Common myeloid progenitor, CD34-positive (primary cell): Measurements from ENCODE around the gene APOA4.

Source experiments
- CTCF ChIA-PET: fragments of 350-600 bp; sonication (Branson Sonifier 250); formaldehyde crosslinking; loops from one replicate; lab custom pipeline; 2021; ENCODE audit warnings: antibody characterized with exemption; lab: Charles Lee
- POLR2A ChIA-PET: fragments of 350-600 bp; sonication (Branson Sonifier 250); formaldehyde crosslinking; loops from one replicate; lab custom pipeline; 2021; ENCODE audit warnings: antibody characterized with exemption; lab: Charles Lee
- DNase-seq, 3 donors: peaks; one replicate each; pipeline versions ENCODE4 v3.0.0 to v3.0.0-alpha.2; 2013
- H3K27ac ChIP-seq, 2 experiments: 1 replicate in 1 of 2; 2 replicates in 1 of 2; pipeline ENCODE4 v1.7.0; 2013; ENCODE audit warnings: inconsistent platforms in 2 of 2, low read length in 2 of 2, mild to moderate bottlenecking in 2 of 2, low read depth in 1 of 2, moderate library complexity in 1 of 2; ENCODE audit not compliant: severe bottlenecking in 2 of 2, insufficient read depth in 1 of 2, poor library complexity in 1 of 2
- H3K27me3 ChIP-seq, 5 experiments: replicated peaks in 2 of 5; 1 replicate in 3 of 5; 2 replicates in 2 of 5; pipeline versions ENCODE4 v1.6.1 to v1.7.0; 2013; ENCODE audit warnings: low read length in 4 of 5, mild to moderate bottlenecking in 2 of 5, moderate library complexity in 2 of 5, inconsistent platforms in 1 of 5; ENCODE audit not compliant: insufficient read depth in 5 of 5, control insufficient read depth in 4 of 5
- H3K36me3 ChIP-seq, 4 experiments: 1 replicate in 2 of 4; 2 replicates in 2 of 4; pipeline versions ENCODE4 v1.6.1 to v1.7.0; 2013; ENCODE audit warnings: low read length in 3 of 4, control low read depth in 1 of 4, mild to moderate bottlenecking in 1 of 4; ENCODE audit not compliant: control insufficient read depth in 4 of 4, insufficient read depth in 4 of 4
- H3K4me1 ChIP-seq, 4 experiments: 1 replicate in 3 of 4; 2 replicates in 1 of 4; pipeline versions ENCODE4 v1.6.1 to v1.7.1; 2013; ENCODE audit warnings: low read length in 3 of 4, mild to moderate bottlenecking in 3 of 4, control low read depth in 1 of 4, inconsistent platforms in 1 of 4, moderate library complexity in 1 of 4; ENCODE audit not compliant: control insufficient read depth in 4 of 4, insufficient read depth in 4 of 4; ENCODE audit errors: control extremely low read depth in 1 of 4
- H3K4me3 ChIP-seq, 7 experiments: 1 replicate in 4 of 7; 2 replicates in 3 of 7; pipeline versions ENCODE4 v1.5.1 to v1.7.0; 2013; ENCODE audit warnings: mild to moderate bottlenecking in 7 of 7, low read length in 6 of 7, moderate library complexity in 6 of 7, inconsistent platforms in 2 of 7, low read depth in 2 of 7, control low read depth in 1 of 7; ENCODE audit not compliant: insufficient read depth in 4 of 7, control insufficient read depth in 1 of 7; ENCODE audit errors: extremely low read depth in 1 of 7
- H3K9me3 ChIP-seq, 5 experiments: 1 replicate in 4 of 5; 2 replicates in 1 of 5; pipeline versions ENCODE4 v1.6.1 to v1.7.1; 2013; ENCODE audit warnings: low read length in 4 of 5, mild to moderate bottlenecking in 2 of 5, inconsistent platforms in 1 of 5, low read depth in 1 of 5, moderate library complexity in 1 of 5; ENCODE audit not compliant: control insufficient read depth in 4 of 5, insufficient read depth in 2 of 5; ENCODE audit errors: control extremely low read depth in 1 of 5
- WGBS: methylation state at CpG from one replicate; pipeline ENCODE4 v1.1.5; 2013; ENCODE audit not compliant: insufficient coverage; 5-methylcytosine and 5-hydroxymethylcytosine counted together

The APOA4 gene

DNA sequence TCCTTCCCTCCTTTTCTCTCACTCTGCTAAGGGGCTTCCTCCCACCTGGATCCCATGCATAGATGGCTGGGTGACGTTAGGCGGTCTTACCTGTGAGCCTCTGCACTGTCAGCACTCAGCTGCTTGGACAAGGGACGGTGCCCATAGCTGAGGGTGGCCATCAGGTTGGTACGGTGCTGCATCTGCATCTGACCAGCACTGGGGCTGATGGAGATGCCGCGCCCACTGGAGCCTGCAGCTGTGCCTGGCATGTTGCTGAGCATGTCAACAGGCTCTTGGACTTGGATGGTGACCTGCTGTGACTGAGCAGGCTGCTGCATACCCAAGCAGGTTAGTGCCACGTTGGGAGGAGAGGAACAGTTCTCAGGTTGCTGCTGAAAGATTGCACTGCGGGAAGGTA is 36.1 kb upstream of the APOA4 start:
- Histone ChIP-seq H3K4me3 (no peak overlapping the region), H3K4me1 (peaks cover 1 to 22% (median 16%) of the 10 kb centered on the region in 4 experiments), H3K9me3 (no peaks in the 10 kb centered on the region), H3K36me3 (peaks cover 24 to 81% (median 62%) of the 10 kb centered on the region in 4 experiments), H3K27ac (no peak overlapping the region), H3K27me3 (no peaks in the 10 kb centered on the region)
- DNase-seq = no peak
- POLR2A ChIA-PET = no interaction called here
- 98% methylated on average over 8 of the region's 8 CpGs for WGBS
- CTCF ChIA-PET = interaction anchor here (0.9 to 2.1 kb wide), 7 partner anchors 9 to 367 kb away, joined by 3 to 7 read pairs (median 3); no protein-coding TSS in a partner anchor

DNA sequence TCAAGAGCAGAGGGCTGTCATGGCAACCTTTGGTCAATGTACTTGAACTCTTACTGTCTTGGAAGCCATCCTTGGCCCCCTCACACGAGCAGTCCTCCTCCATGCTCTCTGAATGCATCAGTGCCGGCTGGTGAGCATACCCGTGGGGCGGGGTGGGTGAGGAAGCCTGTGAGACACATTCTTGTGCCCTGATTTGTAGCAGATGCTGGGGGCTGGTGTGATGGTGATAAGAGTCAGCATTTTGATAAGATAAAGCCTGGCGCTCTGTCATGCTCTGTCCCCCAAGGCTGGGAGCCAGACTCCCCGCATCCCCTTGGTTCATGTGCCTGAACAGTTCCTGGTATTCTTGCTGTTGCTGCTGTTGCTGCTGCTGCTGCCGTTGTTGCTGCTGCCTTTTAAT is 34.8 kb upstream of the APOA4 start:
- no peak for DNase-seq
- H3K36me3 ChIP-seq = peaks cover 24 to 70% (median 52%) of the 10 kb centered on the region in 4 experiments
- H3K9me3 ChIP-seq = no peaks in the 10 kb centered on the region
- WGBS = 97% methylated on average over 7 of the region's 7 CpGs
- H3K27me3 ChIP-seq = no peaks in the 10 kb centered on the region
- no peak overlapping the region for H3K4me3 ChIP-seq
- H3K27ac ChIP-seq = no peak overlapping the region
- POLR2A ChIA-PET = no interaction called here
- CTCF ChIA-PET = interaction anchor here (0.7 to 1.6 kb wide), 5 partner anchors 11 to 67 kb away, joined by 3 to 4 read pairs (median 3); no protein-coding TSS in a partner anchor
- peaks cover 10 to 34% (median 29%) of the 10 kb centered on the region in 4 experiments for H3K4me1 ChIP-seq

DNA sequence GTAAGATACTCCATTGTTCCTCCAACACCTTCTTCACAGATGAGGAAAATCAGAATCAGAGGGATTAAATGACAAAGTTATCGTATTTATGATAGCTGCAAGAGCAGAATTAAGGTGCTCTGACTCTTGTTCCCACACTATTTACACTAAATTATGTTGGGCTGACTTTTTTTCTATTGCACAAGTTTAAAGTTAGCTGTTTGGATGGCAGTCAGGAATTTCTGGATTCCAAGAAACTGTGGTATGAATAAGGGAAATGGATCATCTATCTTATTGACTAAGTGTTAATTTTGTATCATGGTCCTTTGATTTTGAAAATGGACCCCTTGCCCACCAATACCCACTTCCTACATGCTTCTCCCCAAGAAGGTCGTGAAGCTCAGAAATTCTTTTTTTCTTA is 34.2 kb upstream of the APOA4 start:
- H3K9me3 ChIP-seq = no peaks in the 10 kb centered on the region
- H3K4me3 ChIP-seq = no peak overlapping the region
- no peak overlapping the region for H3K27ac ChIP-seq
- H3K36me3 ChIP-seq = peaks cover 24 to 66% (median 49%) of the 10 kb centered on the region in 4 experiments
- ChIA-PET CTCF (interaction anchor here (0.7 kb wide), 1 partner anchor 24 kb away, joined by 3 read pairs; no protein-coding TSS in a partner anchor), POLR2A (no interaction called here)
- peaks cover 16 to 40% (median 35%) of the 10 kb centered on the region in 4 experiments for H3K4me1 ChIP-seq
- H3K27me3 ChIP-seq = no peaks in the 10 kb centered on the region
- no peak for DNase-seq
- 88% methylated on average over 1 of the region's 2 CpGs for WGBS

DNA sequence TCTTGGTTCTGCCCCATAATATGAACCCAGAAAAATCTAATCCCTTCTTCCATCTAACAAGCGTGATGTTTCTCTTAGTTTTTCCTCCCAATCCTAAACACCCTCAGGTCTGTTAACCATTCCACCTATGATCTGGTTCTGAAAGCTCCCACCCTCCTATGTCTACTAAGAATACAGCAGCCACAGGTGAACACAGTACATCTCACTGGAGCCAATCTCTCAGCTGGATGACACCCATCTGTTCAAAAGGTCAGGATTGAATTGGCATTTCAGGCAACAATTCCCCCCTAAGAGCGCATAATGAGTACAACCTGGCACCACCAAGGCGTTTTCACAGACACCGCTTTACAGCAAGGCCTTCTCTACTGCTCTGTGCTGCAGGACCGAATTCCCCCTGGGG is 33.3 kb upstream of the APOA4 start:
- peaks cover 16 to 57% (median 43%) of the 10 kb centered on the region in 4 experiments for H3K36me3 ChIP-seq
- no peaks in the 10 kb centered on the region for H3K9me3 ChIP-seq
- ChIA-PET POLR2A (no interaction called here), CTCF (interaction anchor here (0.9 to 9.7 kb wide), 4 partner anchors 10 to 32 kb away, joined by 3 to 97 read pairs (median 6); partner anchors contain the start of gene APOA1)
- no peaks in the 10 kb centered on the region for H3K27me3 ChIP-seq
- H3K4me3 ChIP-seq = no peak overlapping the region
- H3K4me1 ChIP-seq = peaks cover 25 to 49% (median 44%) of the 10 kb centered on the region in 4 experiments
- H3K27ac ChIP-seq = peak overlapping the region in 1 of 2 experiments; percentile 19
- no peak for DNase-seq
- WGBS = 98% methylated on average over 5 of the region's 5 CpGs

DNA sequence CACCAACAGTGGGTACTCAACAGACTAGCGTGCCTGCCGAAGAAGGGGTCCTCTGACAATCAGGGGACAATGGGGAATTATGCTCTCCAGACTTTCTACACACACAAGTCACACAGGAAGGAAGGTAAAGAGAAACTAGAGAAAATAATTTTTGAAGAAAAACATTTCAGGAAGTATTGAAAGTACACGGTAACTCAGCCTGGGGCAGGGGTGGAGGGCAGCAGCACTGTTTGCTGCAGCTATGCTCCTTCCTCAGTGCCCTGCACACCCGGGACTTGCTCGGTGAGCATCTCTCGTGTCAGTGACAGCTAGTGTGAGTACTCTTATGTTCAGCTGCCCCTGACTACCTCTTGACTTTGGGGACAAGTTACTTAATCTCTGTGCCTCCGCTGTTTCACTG is 32.3 kb upstream of the APOA4 start:
- H3K27me3 ChIP-seq = no peaks in the 10 kb centered on the region
- H3K9me3 ChIP-seq = no peaks in the 10 kb centered on the region
- H3K36me3 ChIP-seq = peaks cover 9 to 47% (median 34%) of the 10 kb centered on the region in 4 experiments
- peak in 2 of 3 donors; percentile 24 to 32 for DNase-seq
- peak overlapping the region; percentile 26 to 63 for H3K27ac ChIP-seq
- peaks cover 32 to 60% (median 54%) of the 10 kb centered on the region in 4 experiments for H3K4me1 ChIP-seq
- whole genome bisulfite sequencing = 15% methylated on average over 4 of the region's 7 CpGs
- no peak overlapping the region for H3K4me3 ChIP-seq
- ChIA-PET CTCF (interaction anchor here (0.9 to 9.7 kb wide), 4 partner anchors 11 to 33 kb away, joined by 3 to 97 read pairs (median 6); partner anchors contain the start of gene APOA1), POLR2A (no interaction called here)

DNA sequence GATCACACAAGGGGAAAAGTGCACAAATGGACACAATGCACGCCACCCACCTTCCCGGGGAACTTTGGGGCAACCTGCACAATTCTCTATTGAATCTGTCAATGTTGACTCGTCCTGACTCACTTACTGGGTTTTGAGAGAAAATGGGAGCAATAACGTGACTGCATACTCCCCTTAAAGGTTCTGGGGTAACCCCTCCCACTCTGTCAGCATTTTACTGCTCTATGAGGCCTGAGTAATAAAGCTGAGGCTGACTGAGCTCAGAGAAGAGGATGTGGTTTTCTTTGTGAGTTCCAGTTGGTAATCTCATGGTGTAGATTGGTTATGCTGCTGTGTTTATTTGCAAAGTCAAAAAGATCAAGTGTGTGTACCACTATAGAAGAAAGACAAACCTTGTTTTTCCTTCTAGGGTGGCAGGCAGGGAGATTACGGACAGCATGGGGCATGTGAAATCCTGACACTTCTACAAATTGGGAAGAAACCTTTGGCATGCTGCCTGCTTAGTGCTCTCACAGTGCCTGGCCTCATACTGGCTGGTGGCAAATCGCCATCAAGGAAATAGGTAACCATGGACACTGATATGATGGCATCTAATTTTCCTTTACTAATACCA is 30.5 kb upstream of the APOA4 start:
- Histone ChIP-seq H3K9me3 (no peaks in the 10 kb centered on the region), H3K36me3 (peaks cover 4 to 31% (median 25%) of the 10 kb centered on the region in 4 experiments), H3K27me3 (no peaks in the 10 kb centered on the region), H3K4me3 (peak overlapping the region in 2 of 7 experiments; percentile 27 to 57), H3K27ac (peak overlapping the region; percentile 79 to 87), H3K4me1 (peaks cover 40 to 73% (median 72%) of the 10 kb centered on the region in 4 experiments)
- DNase-seq = peak; percentile 89 to 98 (median 97)
- CTCF ChIA-PET = interaction anchor here (0.7 to 9.7 kb wide), 15 partner anchors 10 to 326 kb away, joined by 3 to 97 read pairs (median 4); partner anchors contain the start of genes APOA1 and APOA5
- POLR2A ChIA-PET = interaction anchor here (0.7 to 1.2 kb wide), 5 partner anchors 12 to 146 kb away, joined by 3 to 6 read pairs (median 4); no protein-coding TSS in a partner anchor
- WGBS = 39% methylated on average over 4 of the region's 6 CpGs
